Breast epithelium (tissue), 4 donors: ENCODE results near the gene QPCT. TPM values are rescaled to one million over a fixed set of nuclear protein-coding genes. Genes with fewer than 3 reads are reported as not detected.
"Not testable (repeated sequence)": the region's sequence is repeated elsewhere in the genome, so short reads cannot be mapped to it uniquely, and the experiment has no call there.

Experiments
- DNase-seq, 2 donors: peaks; one replicate each; pipeline ENCODE4 v3.0.0-alpha.2; 2019; ENCODE audit warnings: low spot score in 2 of 2
- H3K27ac ChIP-seq, 2 donors: fragments of 200-600 bp; sonication (generic) in 1 of 2; one replicate each; pipeline ENCODE4 v1.5.1; 2016 to 2019; ENCODE audit warnings: mild to moderate bottlenecking in 1 of 2
- H3K27me3 ChIP-seq, 2 donors: fragments of 200-600 bp; sonication (generic) in 1 of 2; one replicate each; pipeline versions ENCODE4 v1.5.1 to v1.6.0; 2017 to 2019; ENCODE audit warnings: control low read depth in 1 of 2, mild to moderate bottlenecking in 1 of 2
- H3K36me3 ChIP-seq: fragments of 200-600 bp; one replicate; pipeline ENCODE4 v1.5.1; 2019
- H3K4me1 ChIP-seq, 2 donors: fragments of 200-600 bp; sonication (generic); one replicate each; pipeline ENCODE4 v1.5.1; 2016 to 2019; ENCODE audit warnings: control low read depth in 1 of 2
- H3K4me3 ChIP-seq, 3 donors: fragments of 200-600 bp; sonication (generic); 1 replicate in 2 of 3; 2 replicates in 1 of 3; pipeline ENCODE4 v1.5.1; 2016 to 2019; ENCODE audit warnings: mild to moderate bottlenecking in 3 of 3, moderate library complexity in 2 of 3
- H3K9me3 ChIP-seq, 2 donors: fragments of 200-600 bp; sonication (generic) in 1 of 2; one replicate each; pipeline ENCODE4 v1.5.1; 2016 to 2019; ENCODE audit warnings: control low read depth in 1 of 2
- POLR2A ChIP-seq: fragments of 450-650 bp; IDR thresholded peaks from one replicate; pipeline ENCODE4 v1.6.1; 2016; ENCODE audit warnings: antibody characterized with exemption, mild to moderate bottlenecking, moderate library complexity
- POLR2AphosphoS5 ChIP-seq, 3 donors: sonication (generic); formaldehyde crosslinking; IDR thresholded peaks; one replicate each; pipeline ENCODE4 v1.6.1; 2017; ENCODE audit warnings: antibody characterized with exemption in 3 of 3
- intact Hi-C: fragments of 100-400 bp; cut with DNase I; formaldehyde crosslinking; loops from one replicate; pipeline ENCODE4 v1.15.1; 2023; ENCODE audit warnings: low total_unique reads
- total RNA-seq, 3 donors: library from RNA; depleted of rRNA; stranded (reverse); fragments of >200 nt; gene quantifications; one replicate each; pipeline ENCODE4 v1.1.0, GENCODE V29; 2016
- TF ChIP-seq, protein P1 (sequence below), 3 donors: fragments of 450-650 bp; IDR thresholded peaks; one replicate each; pipeline ENCODE4 v1.5.1; 2016 to 2017; ENCODE audit warnings: antibody characterized with exemption in 3 of 3, mild to moderate bottlenecking in 3 of 3, moderate library complexity in 3 of 3

Gene QPCT
- total RNA-seq, 3 donors from 2014 or later: 3.7 to 12.5 (median 5.2) TPM

- intact Hi-C loops: no loop called here
- H3K4me1 ChIP-seq: no peaks in the 10 kb centered on the region
- DNase-seq: no peak
- no peak overlapping the region for H3K27ac ChIP-seq
- no peaks in the 10 kb centered on the region for H3K36me3 ChIP-seq
- TF ChIP-seq POLR2A (no peak), POLR2AphosphoS5 (IDR thresholded peaks at IDR 0.05) (no peak)
- TF ChIP-seq, protein P1, sequence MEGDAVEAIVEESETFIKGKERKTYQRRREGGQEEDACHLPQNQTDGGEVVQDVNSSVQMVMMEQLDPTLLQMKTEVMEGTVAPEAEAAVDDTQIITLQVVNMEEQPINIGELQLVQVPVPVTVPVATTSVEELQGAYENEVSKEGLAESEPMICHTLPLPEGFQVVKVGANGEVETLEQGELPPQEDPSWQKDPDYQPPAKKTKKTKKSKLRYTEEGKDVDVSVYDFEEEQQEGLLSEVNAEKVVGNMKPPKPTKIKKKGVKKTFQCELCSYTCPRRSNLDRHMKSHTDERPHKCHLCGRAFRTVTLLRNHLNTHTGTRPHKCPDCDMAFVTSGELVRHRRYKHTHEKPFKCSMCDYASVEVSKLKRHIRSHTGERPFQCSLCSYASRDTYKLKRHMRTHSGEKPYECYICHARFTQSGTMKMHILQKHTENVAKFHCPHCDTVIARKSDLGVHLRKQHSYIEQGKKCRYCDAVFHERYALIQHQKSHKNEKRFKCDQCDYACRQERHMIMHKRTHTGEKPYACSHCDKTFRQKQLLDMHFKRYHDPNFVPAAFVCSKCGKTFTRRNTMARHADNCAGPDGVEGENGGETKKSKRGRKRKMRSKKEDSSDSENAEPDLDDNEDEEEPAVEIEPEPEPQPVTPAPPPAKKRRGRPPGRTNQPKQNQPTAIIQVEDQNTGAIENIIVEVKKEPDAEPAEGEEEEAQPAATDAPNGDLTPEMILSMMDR (IDR thresholded peaks at IDR 0.05): no peak
- H3K9me3 ChIP-seq: no peaks in the 10 kb centered on the region
- H3K27me3 ChIP-seq: no peaks in the 10 kb centered on the region
- no peak overlapping the region for H3K4me3 ChIP-seq
Observed at GRCh38 chr2:37378411-37378810, 34.0 kb downstream of the QPCT start.

DNA sequence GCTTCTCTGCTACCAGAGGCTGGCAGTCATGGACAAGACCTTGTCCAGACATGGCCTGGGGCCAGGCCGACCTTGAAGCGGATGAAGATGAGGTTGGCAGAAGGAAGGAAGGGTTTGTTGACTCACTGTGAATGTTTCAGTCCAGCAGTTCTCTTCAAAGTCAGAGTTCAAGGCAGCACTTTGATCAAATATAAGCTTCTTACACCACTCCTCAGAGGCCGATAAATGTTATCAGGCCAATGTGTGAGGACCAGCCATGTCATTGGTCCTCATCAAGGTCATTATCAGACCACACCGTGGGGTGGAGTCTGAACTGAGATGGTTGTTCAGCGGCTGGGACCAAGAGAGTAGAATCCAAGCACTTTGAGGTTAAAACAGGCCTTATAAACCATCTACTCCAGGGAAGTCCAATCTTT lies 35.5 kb downstream of the QPCT start:
- Histone ChIP-seq H3K4me1 (no peaks in the 10 kb centered on the region), H3K9me3 (no peaks in the 10 kb centered on the region), H3K4me3 (no peak overlapping the region), H3K27ac (no peak overlapping the region), H3K27me3 (no peaks in the 10 kb centered on the region), H3K36me3 (no peaks in the 10 kb centered on the region)
- DNase-seq: no peak
- TF ChIP-seq POLR2AphosphoS5 (IDR thresholded peaks at IDR 0.05): no peak
- TF ChIP-seq, protein P1 (IDR thresholded peaks at IDR 0.05): no peak
- intact Hi-C loops: no loop called here

DNA sequence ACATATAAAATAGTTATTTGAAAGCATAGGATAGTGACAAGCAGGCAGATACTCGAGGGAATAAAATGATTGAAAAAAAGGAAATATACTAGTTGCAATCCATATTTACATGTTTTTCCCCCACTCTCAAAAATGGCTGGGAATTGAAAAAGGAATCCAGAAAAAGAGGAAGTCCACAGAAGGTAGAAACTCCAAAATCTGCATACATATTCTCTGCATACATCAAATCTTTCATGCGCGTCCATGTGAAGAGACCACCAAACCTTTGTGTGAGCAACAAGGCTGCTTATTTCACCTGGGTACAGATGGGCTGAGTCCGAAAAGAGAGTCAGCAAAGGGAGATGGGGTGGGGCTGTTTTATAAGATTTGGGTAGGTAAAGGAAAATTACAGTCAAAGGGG lies 36.4 kb downstream of the QPCT start:
- DNase-seq, H3K4me1 ChIP-seq, H3K27me3 ChIP-seq, intact Hi-C loops, H3K36me3 ChIP-seq, H3K4me3 ChIP-seq, H3K27ac ChIP-seq, H3K9me3 ChIP-seq: not testable (repeated sequence)

- H3K9me3 ChIP-seq, H3K4me3 ChIP-seq, H3K27me3 ChIP-seq, intact Hi-C loops, H3K36me3 ChIP-seq, H3K4me1 ChIP-seq: not testable (repeated sequence)
- peak in 1 of 2 donors; percentile 78 for DNase-seq
- peak overlapping the region in 1 of 2 donors; percentile 7 for H3K27ac ChIP-seq
Observed at GRCh38 chr2:37384261-37384660, 39.8 kb downstream of the QPCT start.

GRCh38 chr2:37387148-37387835 lies 42.9 kb downstream of the QPCT start:
- H3K4me1 ChIP-seq: peaks cover 0 to 9% of the 10 kb centered on the region in 2 donors
- H3K27me3 ChIP-seq: no peaks in the 10 kb centered on the region
- no peak overlapping the region for H3K4me3 ChIP-seq
- H3K36me3 ChIP-seq: no peaks in the 10 kb centered on the region
- intact Hi-C loops: no loop called here
- DNase-seq: no peak
- H3K9me3 ChIP-seq: no peaks in the 10 kb centered on the region
- no peak for TF ChIP-seq POLR2AphosphoS5 (IDR thresholded peaks at IDR 0.05)
- TF ChIP-seq POLR2A: no peak
- TF ChIP-seq, protein P1 (IDR thresholded peaks at IDR 0.05): no peak
- H3K27ac ChIP-seq: no peak overlapping the region

DNA sequence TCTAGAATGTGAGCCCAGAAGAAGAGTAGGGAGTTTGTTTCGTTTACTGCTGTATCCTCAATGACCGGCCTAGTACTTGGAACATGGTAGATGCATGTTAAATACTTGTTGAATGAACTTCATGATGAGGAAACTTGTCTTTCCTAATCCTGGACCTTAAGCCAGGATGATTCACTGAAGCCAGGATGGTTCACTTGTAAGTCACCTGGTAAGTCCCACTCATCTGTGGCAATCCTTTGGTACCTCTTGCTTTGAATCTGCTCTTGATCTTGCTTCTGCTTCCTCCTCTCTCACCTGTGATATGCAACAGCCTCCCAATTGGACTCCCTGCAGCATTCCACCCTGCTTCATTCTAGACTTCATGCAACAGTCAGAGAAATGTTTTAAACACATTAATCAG lies 43.6 kb downstream of the QPCT start:
- TF ChIP-seq, protein P1 (IDR thresholded peaks at IDR 0.05): no peak
- no peak for TF ChIP-seq POLR2AphosphoS5 (IDR thresholded peaks at IDR 0.05)
- Histone ChIP-seq H3K27me3 (no peaks in the 10 kb centered on the region), H3K36me3 (no peaks in the 10 kb centered on the region), H3K9me3 (no peaks in the 10 kb centered on the region), H3K4me3 (no peak overlapping the region), H3K27ac (no peak overlapping the region), H3K4me1 (peaks cover 0 to 9% of the 10 kb centered on the region in 2 donors)
- no peak for DNase-seq
- intact Hi-C loops: no loop called here
